AG10803 (cell line): ENCODE results near the gene DBP.
A peak's percentile ranks its signal among the peaks of the same experiment; 100 is the strongest.

Source experiments
- DNase-seq: peaks from one replicate; pipeline ENCODE4 v3.0.0; 2010; ENCODE audit warnings: low read depth
- H3K4me3 ChIP-seq: 2 replicates; pipeline ENCODE4 v1.5.1; 2011; ENCODE audit warnings: mild to moderate bottlenecking, low read length, control low read depth
- TF ChIP-seq, protein P1 (sequence below): conservative IDR thresholded peaks from 2 replicates; pipeline ENCODE4 v1.5.1; 2011; ENCODE audit warnings: mild to moderate bottlenecking, low read length, control low read depth, inconsistent platforms

Gene DBP

DNA sequence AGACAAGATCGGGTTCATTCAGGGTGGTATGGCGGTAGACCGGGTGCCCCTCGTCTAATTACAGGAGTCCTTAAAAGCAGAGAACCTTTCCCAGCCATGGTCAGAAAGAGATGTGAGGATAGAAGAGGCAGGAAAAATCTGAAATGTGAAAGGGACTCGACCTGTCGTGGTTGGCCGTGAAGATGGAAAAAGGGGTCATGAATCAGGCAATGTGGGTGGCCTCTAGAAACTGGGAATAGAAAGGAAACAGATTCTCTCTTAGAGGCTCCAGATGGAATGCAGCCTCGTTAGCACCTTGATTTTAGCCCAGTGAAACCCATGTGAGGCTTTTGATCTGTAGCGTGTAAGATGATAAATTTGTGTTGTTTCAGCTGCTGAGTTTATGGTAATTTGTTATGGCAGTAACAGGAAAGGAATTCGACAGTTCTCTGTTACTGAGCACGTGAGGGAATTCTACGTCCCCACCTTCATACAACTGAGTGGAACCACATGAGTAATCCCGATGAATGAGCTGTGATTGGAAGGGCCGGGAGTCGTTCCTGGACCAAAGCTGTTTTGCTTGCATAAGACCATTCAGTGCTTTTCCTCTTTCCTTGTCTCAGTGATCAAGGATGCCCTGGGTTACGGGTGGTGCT is 19.8 kb upstream of the DBP start:
- TF ChIP-seq, protein P1, sequence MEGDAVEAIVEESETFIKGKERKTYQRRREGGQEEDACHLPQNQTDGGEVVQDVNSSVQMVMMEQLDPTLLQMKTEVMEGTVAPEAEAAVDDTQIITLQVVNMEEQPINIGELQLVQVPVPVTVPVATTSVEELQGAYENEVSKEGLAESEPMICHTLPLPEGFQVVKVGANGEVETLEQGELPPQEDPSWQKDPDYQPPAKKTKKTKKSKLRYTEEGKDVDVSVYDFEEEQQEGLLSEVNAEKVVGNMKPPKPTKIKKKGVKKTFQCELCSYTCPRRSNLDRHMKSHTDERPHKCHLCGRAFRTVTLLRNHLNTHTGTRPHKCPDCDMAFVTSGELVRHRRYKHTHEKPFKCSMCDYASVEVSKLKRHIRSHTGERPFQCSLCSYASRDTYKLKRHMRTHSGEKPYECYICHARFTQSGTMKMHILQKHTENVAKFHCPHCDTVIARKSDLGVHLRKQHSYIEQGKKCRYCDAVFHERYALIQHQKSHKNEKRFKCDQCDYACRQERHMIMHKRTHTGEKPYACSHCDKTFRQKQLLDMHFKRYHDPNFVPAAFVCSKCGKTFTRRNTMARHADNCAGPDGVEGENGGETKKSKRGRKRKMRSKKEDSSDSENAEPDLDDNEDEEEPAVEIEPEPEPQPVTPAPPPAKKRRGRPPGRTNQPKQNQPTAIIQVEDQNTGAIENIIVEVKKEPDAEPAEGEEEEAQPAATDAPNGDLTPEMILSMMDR, result no peak
- DNase-seq, result peak; percentile 89
- H3K4me3 ChIP-seq, result no peak overlapping the region

DNA sequence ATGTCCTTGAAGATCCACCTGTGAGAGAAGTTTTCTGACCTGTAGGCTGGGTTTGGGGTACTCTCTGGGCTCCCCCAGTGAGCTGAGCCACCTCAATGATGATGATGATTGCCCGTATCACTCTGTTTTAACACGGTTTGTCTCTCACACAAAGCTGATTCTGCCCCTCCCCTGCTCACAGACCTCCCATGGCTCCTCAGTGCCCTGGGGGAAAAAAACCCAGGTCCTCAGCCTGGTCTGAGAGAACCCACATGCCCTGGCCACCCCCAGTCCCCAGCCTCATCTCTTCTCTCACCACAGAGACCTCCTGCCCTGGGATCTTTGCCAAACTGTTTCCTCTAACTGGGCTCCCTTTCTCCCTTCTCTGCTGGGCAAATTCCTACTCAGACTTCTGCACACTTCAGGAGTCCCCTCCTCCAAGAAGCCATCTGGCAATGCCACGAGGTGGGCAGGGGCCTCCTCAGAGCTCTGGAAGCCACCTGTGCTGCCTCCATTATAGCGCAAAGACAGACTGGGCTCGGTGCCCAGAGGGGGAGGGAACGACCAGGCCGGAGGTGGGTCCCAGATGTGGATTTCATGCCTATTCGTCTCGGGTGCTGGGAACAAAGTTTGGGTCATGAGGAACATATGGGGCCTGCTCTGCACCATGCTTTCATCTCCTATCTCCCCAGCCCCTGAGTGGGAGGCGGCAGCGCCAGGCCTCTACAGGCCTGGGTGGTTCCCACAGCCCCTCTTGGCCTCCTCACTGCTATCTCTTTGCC is 17.3 kb upstream of the DBP start:
- no peak overlapping the region for H3K4me3 ChIP-seq
- no peak for DNase-seq
- TF ChIP-seq, protein P1, result no peak

DNA sequence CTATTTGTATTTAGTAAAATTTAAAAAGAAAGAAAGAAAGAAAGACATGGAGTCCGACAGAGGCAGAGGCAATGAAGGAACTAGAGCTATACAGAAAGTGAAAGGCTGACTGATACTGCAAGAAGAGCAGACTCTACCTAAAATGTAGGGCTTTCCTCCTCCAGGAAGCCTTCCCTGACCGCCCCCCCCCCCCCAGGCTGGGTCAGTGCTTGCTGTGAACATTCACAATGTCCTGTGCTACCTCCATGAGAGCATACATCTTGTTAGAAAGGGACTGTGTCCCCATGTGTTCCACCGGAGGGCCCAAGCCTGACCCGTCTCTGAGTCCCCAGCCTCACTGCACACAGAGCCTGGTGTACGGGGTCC is 14.5 kb upstream of the DBP start:
- no peak overlapping the region for H3K4me3 ChIP-seq
- no peak for DNase-seq
- TF ChIP-seq, protein P1, result no peak

DNA sequence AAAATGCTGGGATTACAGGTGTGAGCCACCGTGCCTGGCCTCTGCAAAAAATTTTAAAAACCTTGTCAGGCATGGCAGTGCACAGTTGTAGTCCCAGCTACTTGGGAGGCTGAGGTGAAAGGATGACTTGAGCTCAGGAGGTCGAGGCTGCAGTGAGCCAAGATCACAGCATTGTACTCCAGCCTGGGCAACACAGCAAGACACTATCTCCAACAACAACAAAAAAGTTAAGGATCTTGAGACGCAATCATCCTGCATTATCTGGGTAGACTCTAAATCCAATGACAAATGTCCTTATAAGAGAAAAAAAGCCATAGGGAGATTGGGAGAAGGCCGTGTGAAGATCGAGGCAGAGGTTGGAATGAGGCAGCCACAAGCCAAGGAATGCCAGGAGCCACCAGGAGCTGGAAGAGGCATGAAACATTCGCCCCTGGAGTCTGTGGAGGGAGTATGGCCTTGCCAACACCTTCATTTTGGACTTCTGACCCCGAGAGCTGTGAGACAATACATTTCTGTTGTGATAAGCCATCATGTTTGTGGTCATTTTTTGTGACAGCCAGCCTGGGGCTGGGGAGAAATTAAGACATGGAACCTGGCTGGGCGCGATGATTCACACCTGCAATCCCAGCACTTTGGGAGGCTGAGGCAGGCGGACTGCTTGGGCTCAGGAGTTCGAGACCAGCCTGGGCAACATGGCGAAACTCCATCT is 13.9 kb upstream of the DBP start:
- H3K4me3 ChIP-seq, result no peak overlapping the region
- TF ChIP-seq, protein P1, result no peak

DNA sequence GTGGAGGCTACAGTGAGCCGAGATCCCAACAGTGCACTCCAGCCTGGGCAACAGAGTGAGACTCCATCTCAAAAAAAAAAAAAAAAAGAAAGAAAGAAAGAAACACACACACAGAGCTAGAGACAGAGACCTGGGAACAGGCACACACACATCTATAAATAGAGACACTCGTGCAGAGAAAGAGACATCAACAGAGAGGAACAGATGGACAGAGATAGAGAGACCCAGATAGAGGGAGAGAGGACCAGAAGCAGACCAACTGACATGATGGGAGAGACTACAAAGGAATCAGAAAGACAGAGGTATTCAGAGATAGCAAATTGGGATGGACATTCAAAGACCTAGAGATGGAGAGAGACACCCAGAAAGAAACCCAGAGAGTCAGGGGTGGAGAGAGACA is 11.0 kb upstream of the DBP start:
- TF ChIP-seq, protein P1, result no peak
- H3K4me3 ChIP-seq, result no peak overlapping the region
- no peak for DNase-seq

More for the DNA sequence above, 13.9 kb upstream of the DBP start:
- DNase-seq, result no peak

DNA sequence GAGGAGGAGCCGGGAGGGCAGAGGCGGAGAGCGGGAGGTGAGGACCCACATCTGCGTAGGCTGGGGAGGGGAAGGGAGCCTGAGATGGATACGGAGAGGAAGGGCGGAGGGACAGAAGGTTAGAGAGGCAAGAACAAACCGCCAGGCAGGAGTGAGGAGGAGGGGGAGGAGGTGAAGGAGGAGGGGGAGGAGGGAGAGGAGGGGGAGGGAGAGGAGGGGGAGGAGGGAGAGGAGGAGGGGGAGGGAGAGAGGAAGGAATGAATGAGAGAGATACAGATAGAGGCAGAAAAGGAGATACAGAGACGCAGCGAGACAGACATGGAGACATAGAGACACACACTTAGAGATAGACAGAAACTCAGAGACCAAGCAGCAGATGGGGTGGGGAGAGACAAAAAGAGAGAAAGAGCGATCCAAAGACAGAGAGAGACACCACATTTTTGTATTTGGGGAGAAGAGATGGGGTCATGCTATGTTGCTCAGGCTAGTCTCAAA is 9.6 kb upstream of the DBP start:
- peak overlapping the region; percentile 40 for H3K4me3 ChIP-seq
- DNase-seq, result no peak
- TF ChIP-seq, protein P1, result no peak
